Keratinocyte (primary cell): ENCODE measurements around the gene MIPOL1. TPM values are rescaled to one million over a fixed set of nuclear protein-coding genes. Genes with fewer than 3 reads are reported as not detected.

Experiments
- DNase-seq: peaks from one replicate; pipeline ENCODE4 v3.0.0-alpha.2; 2011; ENCODE audit warnings: low read depth, missing footprints, low spot score
- FAIRE-seq: peaks from 2 replicates; lab custom pipeline; 2011; peaks lifted over from hg19 to GRCh38; lab: Jason Lieb, UNC
- H2AFZ ChIP-seq: 2 replicates; pipeline ENCODE4 v1.6.0; 2012; ENCODE audit warnings: low read length, control low read depth, inconsistent platforms; ENCODE audit not compliant: control insufficient read depth
- H3K27ac ChIP-seq: 2 replicates; pipeline ENCODE4 v1.5.1; 2011; ENCODE audit warnings: low read length; ENCODE audit not compliant: control insufficient read depth, insufficient read depth
- H3K27me3 ChIP-seq: 3 replicates; pipeline ENCODE4 v1.6.0; 2011; ENCODE audit warnings: low read length; ENCODE audit not compliant: control insufficient read depth, insufficient read depth; ENCODE audit errors: extremely low read depth
- H3K36me3 ChIP-seq, 2 experiments: 2 replicates in 1 of 2; 3 replicates in 1 of 2; pipeline ENCODE4 v1.5.1; 2011; ENCODE audit warnings: low read length in 2 of 2, mild to moderate bottlenecking in 1 of 2; ENCODE audit not compliant: control insufficient read depth in 2 of 2, insufficient read depth in 2 of 2; ENCODE audit errors: extremely low read depth in 1 of 2
- H3K4me1 ChIP-seq: 3 replicates; pipeline ENCODE4 v1.5.1; 2011; ENCODE audit warnings: low read length; ENCODE audit not compliant: control insufficient read depth, insufficient read depth; ENCODE audit errors: extremely low read depth
- H3K4me2 ChIP-seq: 3 replicates; pipeline ENCODE4 v1.6.0; 2011; ENCODE audit warnings: low read depth, low read length; ENCODE audit not compliant: control insufficient read depth, insufficient read depth; ENCODE audit errors: extremely low read depth
- H3K4me3 ChIP-seq, 3 experiments: fragments of 200-600 bp in 1 of 3; sonication (generic) in 1 of 3; 2 replicates in 2 of 3; 3 replicates in 1 of 3; pipeline ENCODE4 v1.5.1; 2011 to 2016; ENCODE audit warnings: low read length in 3 of 3, mild to moderate bottlenecking in 3 of 3, control low read depth in 2 of 3, inconsistent platforms in 1 of 3, low read depth in 1 of 3, mixed read lengths in 1 of 3, mixed run types in 1 of 3, moderate library complexity in 1 of 3; ENCODE audit not compliant: control insufficient read depth in 2 of 3, insufficient read depth in 2 of 3; ENCODE audit errors: extremely low read depth in 1 of 3
- H3K79me2 ChIP-seq: 2 replicates; pipeline ENCODE4 v1.6.0; 2012; ENCODE audit warnings: low read length; ENCODE audit not compliant: control insufficient read depth, insufficient read depth
- H3K9ac ChIP-seq: 3 replicates; pipeline ENCODE4 v1.6.0; 2011; ENCODE audit warnings: low read length; ENCODE audit not compliant: control insufficient read depth, insufficient read depth; ENCODE audit errors: extremely low read depth
- H3K9me1 ChIP-seq: 3 replicates; pipeline ENCODE4 v1.6.0; 2011; ENCODE audit warnings: low read length; ENCODE audit not compliant: control insufficient read depth, insufficient read depth; ENCODE audit errors: extremely low read depth
- H3K9me3 ChIP-seq: 2 replicates; pipeline ENCODE4 v1.5.1; 2012; ENCODE audit warnings: low read depth, low read length; ENCODE audit not compliant: control insufficient read depth
- H4K20me1 ChIP-seq: 3 replicates; pipeline ENCODE4 v1.6.0; 2011; ENCODE audit warnings: low read length; ENCODE audit not compliant: control insufficient read depth, insufficient read depth; ENCODE audit errors: extremely low read depth
- CTCF ChIP-seq, 3 experiments: IDR thresholded peaks in 1 of 3; conservative IDR thresholded peaks in 1 of 3; optimal IDR thresholded peaks in 1 of 3; 2 replicates in 2 of 3; 3 replicates in 1 of 3; pipeline versions ENCODE3 to v1.5.1; 2011; ENCODE audit warnings: low read length in 3 of 3, mild to moderate bottlenecking in 3 of 3, moderate library complexity in 2 of 3, control low read depth in 1 of 3, inconsistent platforms in 1 of 3; ENCODE audit not compliant: insufficient read depth in 2 of 3; ENCODE audit errors: extremely low read depth in 1 of 3
- EZH2 ChIP-seq: IDR thresholded peaks from one replicate; pipeline ENCODE4 v1.6.1; 2012; ENCODE audit warnings: inconsistent platforms, mild to moderate bottlenecking, low read length, moderate library complexity
- dilution Hi-C: fragments of 300-500 bp; cut with MboI; formaldehyde crosslinking; loops from one replicate; pipeline ENCODE4 v1.7.0; 2020; ENCODE audit warnings: low sequenced_read_pairs; ENCODE audit not compliant: extremely low pct_ligation_motif_present
- polyA plus RNA-seq, 5 experiments: library from polyadenylated mRNA; depleted of rRNA in 3 of 5; stranded (reverse) in 3 of 5; stranded (forward) in 1 of 5; unstranded in 1 of 5; fragments of >200 nt; gene quantifications; 1 replicate in 1 of 5; 2 replicates in 3 of 5; 3 replicates in 1 of 5; pipeline versions ENCODE4 v1.2.1 to v1.2.3, GENCODE V29; 2011 to 2012; ENCODE audit warnings: missing spikeins in 2 of 5, low read depth in 1 of 5, low replicate concordance in 1 of 5

MIPOL1 gene
- polyA plus RNA-seq, 1 donor (not counting 4 experiments of a cell fraction or from before 2014, with no cell fraction given): 10.9 TPM

DNA sequence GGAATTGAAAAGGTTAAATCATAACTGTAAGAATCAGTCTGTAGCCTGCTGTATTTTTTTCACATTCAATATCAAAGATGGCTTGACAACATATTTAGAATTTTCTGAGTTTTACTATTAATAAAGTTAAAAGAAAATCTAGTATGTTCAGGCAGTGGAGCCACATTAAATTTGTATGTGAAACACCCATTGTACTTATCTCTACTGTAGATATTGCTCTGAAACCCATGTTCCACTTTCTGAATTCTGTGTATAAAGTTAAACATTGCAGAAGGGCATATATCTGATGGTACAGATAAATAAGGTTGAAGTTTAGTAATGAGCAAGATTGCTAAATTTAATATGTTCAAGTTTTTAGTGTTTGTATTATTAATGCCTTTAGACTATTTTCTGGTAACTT lies 224.6 kb downstream of the MIPOL1 start:
- dilution Hi-C loops: no loop called here
- Histone ChIP-seq H3K4me2 (no peak overlapping the region), H3K79me2 (no peaks in the 10 kb centered on the region), H3K9me1 (no peaks in the 10 kb centered on the region), H3K36me3 (no peaks in the 10 kb centered on the region), H2AFZ (no peak overlapping the region), H3K4me1 (no peaks in the 10 kb centered on the region), H3K4me3 (no peak overlapping the region), H3K27ac (no peak overlapping the region), H3K9ac (no peak overlapping the region), H3K9me3 (no peaks in the 10 kb centered on the region), H4K20me1 (no peaks in the 10 kb centered on the region), H3K27me3 (no peaks in the 10 kb centered on the region)
- DNase-seq: no peak
- FAIRE-seq: no peak
- TF ChIP-seq EZH2 (no peak), CTCF (optimal IDR thresholded peaks at IDR 0.05 in 1 of 3, IDR thresholded peaks at IDR 0.05 in 1 of 3, conservative IDR thresholded peaks at IDR 0.05 in 1 of 3; ENCODE audit: extremely low read depth in 1 of 3, insufficient read depth in 2 of 3, low read length in 3 of 3) (no peak)

DNA sequence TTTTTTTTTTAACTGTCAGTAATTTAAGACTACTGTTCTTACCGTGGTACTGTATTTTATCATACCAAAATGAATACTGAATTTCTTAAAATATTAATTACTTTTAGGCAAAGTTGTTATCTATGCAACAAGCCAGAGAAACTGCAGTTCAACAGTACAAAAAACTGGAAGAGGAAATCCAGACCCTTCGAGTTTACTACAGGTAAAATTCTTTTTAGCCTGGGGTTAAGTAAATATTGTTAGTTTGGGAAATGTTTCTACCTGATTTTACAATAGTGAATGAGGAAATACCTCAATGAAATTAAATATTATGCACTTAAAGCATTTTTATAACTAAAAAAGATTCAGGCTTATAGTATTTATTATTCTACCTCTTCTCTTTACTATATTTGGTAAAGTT lies 225.0 kb downstream of the MIPOL1 start:
- H3K4me2 ChIP-seq: no peak overlapping the region
- no peaks in the 10 kb centered on the region for H3K27me3 ChIP-seq
- no peak for TF ChIP-seq EZH2
- TF ChIP-seq CTCF (optimal IDR thresholded peaks at IDR 0.05 in 1 of 3, IDR thresholded peaks at IDR 0.05 in 1 of 3, conservative IDR thresholded peaks at IDR 0.05 in 1 of 3; ENCODE audit: extremely low read depth in 1 of 3, insufficient read depth in 2 of 3, low read length in 3 of 3): no peak
- no peaks in the 10 kb centered on the region for H3K9me1 ChIP-seq
- H4K20me1 ChIP-seq: no peaks in the 10 kb centered on the region
- FAIRE-seq (no peak), DNase-seq (no peak)
- H2AFZ ChIP-seq: no peak overlapping the region
- H3K9ac ChIP-seq: no peak overlapping the region
- H3K36me3 ChIP-seq: no peaks in the 10 kb centered on the region
- no peaks in the 10 kb centered on the region for H3K79me2 ChIP-seq
- no peak overlapping the region for H3K27ac ChIP-seq
- no peaks in the 10 kb centered on the region for H3K9me3 ChIP-seq
- no peak overlapping the region for H3K4me3 ChIP-seq
- H3K4me1 ChIP-seq: no peaks in the 10 kb centered on the region
- dilution Hi-C loops: no loop called here
